ENCODE measurements around the gene TRIM28. TPM values are rescaled to one million over a fixed set of nuclear protein-coding genes. Genes with fewer than 3 reads are reported as not detected.

TRIM28 gene
- total RNA-seq, 1 donor from 2014 or later: 233 TPM

GRCh38 chr19:58520257-58520599 is 23.6 kb upstream of the TRIM28 start:
- Histone ChIP-seq H3K27ac (peak overlapping the region; percentile 98), H3K4me3 (peak overlapping the region; percentile 97), H3K9me3 (no peaks in the 10 kb centered on the region), H3K36me3 (peaks cover 20% of the 10 kb centered on the region), H3K27me3 (ENCODE audit: low read depth) (no peaks in the 10 kb centered on the region), H3K4me1 (peaks cover 35% of the 10 kb centered on the region)
- intact Hi-C loops (cut with DNase I): no loop called here
- ATAC-seq (no peak), DNase-seq (no peak)
- no peak for TF ChIP-seq CTCF (IDR thresholded peaks at IDR 0.05)

- no peak for TF ChIP-seq CTCF (IDR thresholded peaks at IDR 0.05)
- intact Hi-C loops (cut with DNase I): no loop called here
- Histone ChIP-seq H3K27me3 (ENCODE audit: low read depth) (no peaks in the 10 kb centered on the region), H3K4me1 (peaks cover 27% of the 10 kb centered on the region), H3K36me3 (peaks cover 9% of the 10 kb centered on the region), H3K9me3 (no peaks in the 10 kb centered on the region), H3K27ac (peak overlapping the region; percentile 64), H3K4me3 (no peak overlapping the region)
- no peak for DNase-seq
- ATAC-seq: no peak
These were observed 22.2 kb upstream of the TRIM28 start for GRCh38 chr19:58521651-58522050.

DNA sequence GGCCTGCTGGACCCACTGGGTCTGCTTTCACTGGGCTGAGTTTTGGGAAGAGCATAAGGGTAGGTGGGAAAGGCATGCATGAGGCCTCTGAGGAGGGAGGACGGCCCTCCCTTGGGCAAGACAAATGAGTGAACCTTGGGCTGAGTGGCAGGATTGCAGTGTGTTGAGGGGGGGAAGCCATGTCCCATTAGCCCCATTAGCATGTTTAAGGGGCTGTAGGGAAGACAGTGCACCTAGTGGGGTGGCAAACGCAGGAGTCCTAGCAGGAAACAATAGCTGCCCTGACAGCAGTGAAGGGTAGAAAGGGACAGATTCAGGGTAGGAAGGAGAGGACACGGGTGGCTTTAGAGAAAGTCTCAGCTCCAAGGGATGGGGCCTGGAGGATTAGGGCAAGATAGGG is 21.2 kb upstream of the TRIM28 start:
- no peak overlapping the region for H3K4me3 ChIP-seq
- H3K36me3 ChIP-seq: no peaks in the 10 kb centered on the region
- intact Hi-C loops (cut with DNase I): no loop called here
- DNase-seq: no peak
- ATAC-seq: no peak
- peaks cover 18% of the 10 kb centered on the region for H3K4me1 ChIP-seq
- H3K27me3 ChIP-seq (ENCODE audit: low read depth): no peaks in the 10 kb centered on the region
- no peaks in the 10 kb centered on the region for H3K9me3 ChIP-seq
- H3K27ac ChIP-seq: no peak overlapping the region
- TF ChIP-seq CTCF (IDR thresholded peaks at IDR 0.05): no peak

GRCh38 chr19:58529405-58529804 is 14.5 kb upstream of the TRIM28 start:
- H3K27ac ChIP-seq: no peak overlapping the region
- no peaks in the 10 kb centered on the region for H3K36me3 ChIP-seq
- H3K27me3 ChIP-seq (ENCODE audit: low read depth): no peaks in the 10 kb centered on the region
- no peaks in the 10 kb centered on the region for H3K9me3 ChIP-seq
- no peak for TF ChIP-seq CTCF (IDR thresholded peaks at IDR 0.05)
- H3K4me1 ChIP-seq: no peaks in the 10 kb centered on the region
- ATAC-seq (no peak), DNase-seq (no peak)
- no peak overlapping the region for H3K4me3 ChIP-seq
- intact Hi-C loops (cut with DNase I): no loop called here

GRCh38 chr19:58531034-58531840 is 12.6 kb upstream of the TRIM28 start:
- ATAC-seq (no peak), DNase-seq (no peak)
- Histone ChIP-seq H3K4me1 (no peaks in the 10 kb centered on the region), H3K27me3 (ENCODE audit: low read depth) (no peaks in the 10 kb centered on the region), H3K9me3 (no peaks in the 10 kb centered on the region), H3K36me3 (no peaks in the 10 kb centered on the region), H3K4me3 (no peak overlapping the region), H3K27ac (no peak overlapping the region)
- TF ChIP-seq CTCF (IDR thresholded peaks at IDR 0.05): no peak
- intact Hi-C loops (cut with DNase I): no loop called here
